ENCODE results near the gene RPRD2.

DNA sequence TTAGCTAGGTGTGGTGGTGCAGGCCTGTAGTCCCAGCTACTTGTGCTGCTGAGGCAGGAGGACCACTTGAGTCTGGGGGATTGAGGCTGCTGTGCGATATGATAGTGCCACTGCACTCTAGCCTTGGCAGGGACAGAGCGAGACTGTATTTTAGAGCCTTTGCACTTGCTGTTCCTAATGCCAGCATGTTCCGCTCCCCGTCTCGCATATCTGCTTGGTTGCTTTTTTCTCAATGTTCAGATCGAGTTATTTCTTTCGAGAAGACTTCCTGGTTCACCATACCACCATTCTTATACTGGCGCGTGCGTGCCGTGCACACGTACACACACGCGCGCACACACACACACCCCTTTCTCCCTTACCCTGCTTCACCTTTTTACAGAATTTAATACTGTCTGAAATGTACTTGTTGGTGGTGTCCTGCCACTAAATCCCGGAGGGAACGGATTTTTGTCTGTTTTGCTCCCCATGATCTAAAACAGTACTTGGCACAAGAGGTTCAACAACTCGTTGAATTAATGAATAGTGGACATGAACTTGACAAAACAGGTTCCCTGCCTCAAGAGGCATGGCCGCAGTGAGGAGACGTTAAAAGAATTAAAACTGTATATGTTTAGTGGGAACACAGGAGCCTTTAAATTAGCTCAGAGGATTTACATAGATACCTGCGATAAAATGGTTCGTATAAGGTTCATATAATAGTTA is 1.1 kb upstream of the RPRD2 start:
- TF ChIP-seq EZH2 (IDR thresholded peaks at IDR 0.05; ENCODE audit: low read depth, unreplicated experiment) (no peak), NANOG (IDR thresholded peaks at IDR 0.05; ENCODE audit: borderline replicate concordance) (no peak), POLR2AphosphoS5 (IDR thresholded peaks at IDR 0.05; ENCODE audit: low read depth) (no peak), EZH2phosphoT487 (IDR thresholded peaks at IDR 0.05; ENCODE audit: unreplicated experiment) (no peak), JUNB (IDR thresholded peaks at IDR 0.05; ENCODE audit: unreplicated experiment) (no peak)
- TF ChIP-seq, protein P1, sequence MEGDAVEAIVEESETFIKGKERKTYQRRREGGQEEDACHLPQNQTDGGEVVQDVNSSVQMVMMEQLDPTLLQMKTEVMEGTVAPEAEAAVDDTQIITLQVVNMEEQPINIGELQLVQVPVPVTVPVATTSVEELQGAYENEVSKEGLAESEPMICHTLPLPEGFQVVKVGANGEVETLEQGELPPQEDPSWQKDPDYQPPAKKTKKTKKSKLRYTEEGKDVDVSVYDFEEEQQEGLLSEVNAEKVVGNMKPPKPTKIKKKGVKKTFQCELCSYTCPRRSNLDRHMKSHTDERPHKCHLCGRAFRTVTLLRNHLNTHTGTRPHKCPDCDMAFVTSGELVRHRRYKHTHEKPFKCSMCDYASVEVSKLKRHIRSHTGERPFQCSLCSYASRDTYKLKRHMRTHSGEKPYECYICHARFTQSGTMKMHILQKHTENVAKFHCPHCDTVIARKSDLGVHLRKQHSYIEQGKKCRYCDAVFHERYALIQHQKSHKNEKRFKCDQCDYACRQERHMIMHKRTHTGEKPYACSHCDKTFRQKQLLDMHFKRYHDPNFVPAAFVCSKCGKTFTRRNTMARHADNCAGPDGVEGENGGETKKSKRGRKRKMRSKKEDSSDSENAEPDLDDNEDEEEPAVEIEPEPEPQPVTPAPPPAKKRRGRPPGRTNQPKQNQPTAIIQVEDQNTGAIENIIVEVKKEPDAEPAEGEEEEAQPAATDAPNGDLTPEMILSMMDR (conservative IDR thresholded peaks at IDR 0.05; ENCODE audit: low read depth in 2 of 2): no peak
- TF ChIP-seq, protein P2, sequence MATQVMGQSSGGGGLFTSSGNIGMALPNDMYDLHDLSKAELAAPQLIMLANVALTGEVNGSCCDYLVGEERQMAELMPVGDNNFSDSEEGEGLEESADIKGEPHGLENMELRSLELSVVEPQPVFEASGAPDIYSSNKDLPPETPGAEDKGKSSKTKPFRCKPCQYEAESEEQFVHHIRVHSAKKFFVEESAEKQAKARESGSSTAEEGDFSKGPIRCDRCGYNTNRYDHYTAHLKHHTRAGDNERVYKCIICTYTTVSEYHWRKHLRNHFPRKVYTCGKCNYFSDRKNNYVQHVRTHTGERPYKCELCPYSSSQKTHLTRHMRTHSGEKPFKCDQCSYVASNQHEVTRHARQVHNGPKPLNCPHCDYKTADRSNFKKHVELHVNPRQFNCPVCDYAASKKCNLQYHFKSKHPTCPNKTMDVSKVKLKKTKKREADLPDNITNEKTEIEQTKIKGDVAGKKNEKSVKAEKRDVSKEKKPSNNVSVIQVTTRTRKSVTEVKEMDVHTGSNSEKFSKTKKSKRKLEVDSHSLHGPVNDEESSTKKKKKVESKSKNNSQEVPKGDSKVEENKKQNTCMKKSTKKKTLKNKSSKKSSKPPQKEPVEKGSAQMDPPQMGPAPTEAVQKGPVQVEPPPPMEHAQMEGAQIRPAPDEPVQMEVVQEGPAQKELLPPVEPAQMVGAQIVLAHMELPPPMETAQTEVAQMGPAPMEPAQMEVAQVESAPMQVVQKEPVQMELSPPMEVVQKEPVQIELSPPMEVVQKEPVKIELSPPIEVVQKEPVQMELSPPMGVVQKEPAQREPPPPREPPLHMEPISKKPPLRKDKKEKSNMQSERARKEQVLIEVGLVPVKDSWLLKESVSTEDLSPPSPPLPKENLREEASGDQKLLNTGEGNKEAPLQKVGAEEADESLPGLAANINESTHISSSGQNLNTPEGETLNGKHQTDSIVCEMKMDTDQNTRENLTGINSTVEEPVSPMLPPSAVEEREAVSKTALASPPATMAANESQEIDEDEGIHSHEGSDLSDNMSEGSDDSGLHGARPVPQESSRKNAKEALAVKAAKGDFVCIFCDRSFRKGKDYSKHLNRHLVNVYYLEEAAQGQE (IDR thresholded peaks at IDR 0.05; ENCODE audit: unreplicated experiment): no peak
